DOHH2 (cell line): Measurements from ENCODE around the gene SH2D5.

ENCODE experiments used
- EZH2phosphoT487 ChIP-seq: fragments of 200-600 bp; sonication (generic); IDR thresholded peaks from 2 replicates; pipeline ENCODE4 v1.6.1; 2017; ENCODE audit warnings: borderline replicate concordance, mild to moderate bottlenecking, antibody characterized with exemption, low read length, moderate library complexity, mixed read lengths
- TF ChIP-seq, protein P1 (sequence below): fragments of 200-600 bp; sonication (generic); IDR thresholded peaks from one replicate; pipeline ENCODE4 v1.5.1; 2014; ENCODE audit warnings: antibody characterized with exemption, mild to moderate bottlenecking, low read depth, low read length; ENCODE audit not compliant: poor library complexity, severe bottlenecking

DNA sequence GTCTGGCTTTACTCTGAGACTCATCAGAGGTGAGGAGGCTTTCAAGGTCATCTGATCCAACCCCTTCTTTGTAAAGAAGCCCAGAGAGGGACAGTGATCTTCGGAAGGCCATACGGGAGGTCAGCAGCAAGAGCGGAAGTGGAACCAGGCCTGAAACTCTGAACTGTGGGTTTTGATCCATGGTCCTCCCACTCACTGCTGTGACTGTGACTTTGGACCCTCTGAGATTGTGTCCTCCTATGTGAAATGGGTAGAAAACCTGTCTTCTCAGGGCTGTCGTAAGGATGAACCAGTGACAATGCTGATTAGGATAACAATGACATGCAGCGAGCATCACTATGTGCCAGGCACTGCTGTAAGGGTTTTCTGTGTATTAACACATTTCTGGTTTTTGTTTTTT is 61.6 kb downstream of the SH2D5 start:
- TF ChIP-seq, protein P1, sequence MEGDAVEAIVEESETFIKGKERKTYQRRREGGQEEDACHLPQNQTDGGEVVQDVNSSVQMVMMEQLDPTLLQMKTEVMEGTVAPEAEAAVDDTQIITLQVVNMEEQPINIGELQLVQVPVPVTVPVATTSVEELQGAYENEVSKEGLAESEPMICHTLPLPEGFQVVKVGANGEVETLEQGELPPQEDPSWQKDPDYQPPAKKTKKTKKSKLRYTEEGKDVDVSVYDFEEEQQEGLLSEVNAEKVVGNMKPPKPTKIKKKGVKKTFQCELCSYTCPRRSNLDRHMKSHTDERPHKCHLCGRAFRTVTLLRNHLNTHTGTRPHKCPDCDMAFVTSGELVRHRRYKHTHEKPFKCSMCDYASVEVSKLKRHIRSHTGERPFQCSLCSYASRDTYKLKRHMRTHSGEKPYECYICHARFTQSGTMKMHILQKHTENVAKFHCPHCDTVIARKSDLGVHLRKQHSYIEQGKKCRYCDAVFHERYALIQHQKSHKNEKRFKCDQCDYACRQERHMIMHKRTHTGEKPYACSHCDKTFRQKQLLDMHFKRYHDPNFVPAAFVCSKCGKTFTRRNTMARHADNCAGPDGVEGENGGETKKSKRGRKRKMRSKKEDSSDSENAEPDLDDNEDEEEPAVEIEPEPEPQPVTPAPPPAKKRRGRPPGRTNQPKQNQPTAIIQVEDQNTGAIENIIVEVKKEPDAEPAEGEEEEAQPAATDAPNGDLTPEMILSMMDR: no peak
- TF ChIP-seq EZH2phosphoT487: no peak
